Endothelial cell of umbilical vein (primary cell): ENCODE measurements around the gene FABP6. TPM values are rescaled to one million over a fixed set of nuclear protein-coding genes. Genes with fewer than 3 reads are reported as not detected.
"Not testable (repeated sequence)": the region's sequence is repeated elsewhere in the genome, so short reads cannot be mapped to it uniquely, and the experiment has no call there.

ENCODE experiments used
- BruUV-seq: library from RNA; stranded (reverse); fragments of 400-500 nt; replicated peaks from 2 replicates; lab custom pipeline; 2021; lab: Mats Ljungman, UMichigan
- CTCF ChIA-PET: fragments of 300-600, 350-600 bp; sonication (Branson Sonifier 250); formaldehyde crosslinking; loops from one replicate; lab custom pipeline; 2021; ENCODE audit warnings: antibody characterized with exemption, inconsistent platforms; lab: Charles Lee
- POLR2A ChIA-PET: fragments of 300-600, 350-600 bp; sonication (Branson Sonifier 250); formaldehyde crosslinking; loops from one replicate; lab custom pipeline; 2021; ENCODE audit warnings: antibody characterized with exemption, inconsistent platforms; lab: Charles Lee
- DNase-seq: peaks from one replicate; pipeline ENCODE4 v3.0.0-alpha.2; 2011; ENCODE audit warnings: low read depth, low spot score
- FAIRE-seq: peaks from 2 replicates; lab custom pipeline; 2011; peaks lifted over from hg19 to GRCh38; lab: Jason Lieb, UNC
- H2AFZ ChIP-seq: 2 replicates; pipeline ENCODE4 v1.6.0; 2012; ENCODE audit warnings: low read depth, low read length, control low read depth, inconsistent platforms
- H3K27ac ChIP-seq: 2 replicates; pipeline ENCODE4 v1.5.1; 2011; ENCODE audit warnings: low read depth, mild to moderate bottlenecking, control low read depth, low read length, moderate library complexity; ENCODE audit not compliant: insufficient read depth
- H3K27me3 ChIP-seq, 2 experiments: 2 replicates each; pipeline versions ENCODE4 v1.6.0 to v1.6.1; 2011; ENCODE audit warnings: low read length in 2 of 2, mixed read lengths in 1 of 2; ENCODE audit not compliant: control insufficient read depth in 2 of 2, insufficient read depth in 2 of 2
- H3K36me3 ChIP-seq, 2 experiments: 2 replicates in 1 of 2; 3 replicates in 1 of 2; pipeline ENCODE4 v1.5.1; 2011; ENCODE audit warnings: low read length in 2 of 2, mild to moderate bottlenecking in 1 of 2, moderate library complexity in 1 of 2; ENCODE audit not compliant: control insufficient read depth in 2 of 2, insufficient read depth in 2 of 2; ENCODE audit errors: extremely low read depth in 1 of 2
- H3K4me1 ChIP-seq: 3 replicates; pipeline ENCODE4 v1.5.1; 2011; ENCODE audit warnings: mild to moderate bottlenecking, low read length; ENCODE audit not compliant: control insufficient read depth, insufficient read depth; ENCODE audit errors: extremely low read depth
- H3K4me2 ChIP-seq: 2 replicates; pipeline ENCODE4 v1.6.1; 2011; ENCODE audit warnings: low read length, control low read depth, mixed read lengths; ENCODE audit not compliant: insufficient read depth
- H3K4me3 ChIP-seq, 3 experiments: fragments of 200-600 bp in 1 of 3; sonication (generic), shearing (Covaris generic) in 1 of 3; replicated peaks in 1 of 3; 2 replicates each; pipeline ENCODE4 v1.5.1; 2011 to 2016; ENCODE audit warnings: control low read depth in 3 of 3, low read length in 3 of 3, mild to moderate bottlenecking in 2 of 3, inconsistent platforms in 1 of 3, low read depth in 1 of 3, moderate library complexity in 1 of 3; ENCODE audit not compliant: insufficient read depth in 1 of 3
- H3K79me2 ChIP-seq: 2 replicates; pipeline ENCODE4 v1.6.0; 2012; ENCODE audit warnings: low read length, inconsistent platforms; ENCODE audit not compliant: control insufficient read depth, insufficient read depth
- H3K9ac ChIP-seq: replicated peaks from 2 replicates; pipeline ENCODE3; 2011; ENCODE audit warnings: low read length, control low read depth; ENCODE audit not compliant: insufficient read depth; ENCODE audit errors: extremely low read depth
- H3K9me1 ChIP-seq: replicated peaks from 3 replicates; pipeline ENCODE4 v1.6.0; 2011; ENCODE audit warnings: mild to moderate bottlenecking, low read length; ENCODE audit not compliant: control insufficient read depth, insufficient read depth; ENCODE audit errors: extremely low read depth
- H3K9me3 ChIP-seq: replicated peaks from 2 replicates; pipeline ENCODE4 v1.5.1; 2012; ENCODE audit warnings: low read length, inconsistent platforms; ENCODE audit not compliant: control insufficient read depth, insufficient read depth
- H4K20me1 ChIP-seq: replicated peaks from 2 replicates; pipeline ENCODE3; 2011; ENCODE audit warnings: mild to moderate bottlenecking, low read length; ENCODE audit not compliant: control insufficient read depth, insufficient read depth; ENCODE audit errors: extremely low read depth
- CTCF ChIP-seq, 2 donors: IDR thresholded peaks; 1 replicate in 1 of 2; 2 replicates in 1 of 2; pipeline ENCODE4 v1.5.1; 2011; ENCODE audit warnings: low read length in 2 of 2, mild to moderate bottlenecking in 2 of 2, moderate library complexity in 2 of 2, control low read depth in 1 of 2, inconsistent platforms in 1 of 2, low read depth in 1 of 2; ENCODE audit not compliant: insufficient read depth in 1 of 2; ENCODE audit errors: extremely low read depth in 1 of 2
- EZH2 ChIP-seq: IDR thresholded peaks from 2 replicates; pipeline ENCODE4 v1.6.1; 2012; ENCODE audit warnings: borderline replicate concordance, low read depth, mild to moderate bottlenecking, moderate library complexity, low read length, inconsistent platforms; ENCODE audit not compliant: severe bottlenecking
- FOS ChIP-seq: IDR thresholded peaks from 2 replicates; pipeline ENCODE4 v1.6.1; 2011; ENCODE audit warnings: mild to moderate bottlenecking, low read length, moderate library complexity, borderline replicate concordance; ENCODE audit not compliant: insufficient read depth
- GATA2 ChIP-seq: IDR thresholded peaks from 2 replicates; pipeline ENCODE4 v1.7.0; 2011; ENCODE audit warnings: low read depth, mild to moderate bottlenecking, moderate library complexity, mixed read lengths, low read length; ENCODE audit not compliant: insufficient read length, insufficient read depth
- JUN ChIP-seq: IDR thresholded peaks from 2 replicates; pipeline ENCODE4 v1.6.1; 2011; ENCODE audit warnings: borderline replicate concordance, low read depth; ENCODE audit not compliant: insufficient read length, insufficient read depth
- MAX ChIP-seq: IDR thresholded peaks from 2 replicates; pipeline ENCODE4 v1.6.1; 2011; ENCODE audit not compliant: insufficient read depth, insufficient read length
- MYC ChIP-seq: IDR thresholded peaks from one replicate; pipeline ENCODE4 v1.6.1; 2011; ENCODE audit warnings: mild to moderate bottlenecking, low read depth, low read length
- POLR2A ChIP-seq: IDR thresholded peaks from 2 replicates; pipeline ENCODE4 v1.6.1; 2012; ENCODE audit warnings: low read depth, mild to moderate bottlenecking, control low read depth, low read length
- POLR2AphosphoS5 ChIP-seq: IDR thresholded peaks from 2 replicates; pipeline ENCODE4 v1.6.1; 2012; ENCODE audit warnings: low read depth, mild to moderate bottlenecking, control low read depth, low read length, moderate library complexity; ENCODE audit not compliant: insufficient read depth
- dilution Hi-C: fragments of 300-500 bp; cut with MboI; formaldehyde crosslinking; loops from one replicate; pipeline ENCODE4 v1.15.0; 2019; ENCODE audit warnings: low sequenced_read_pairs; ENCODE audit not compliant: extremely low pct_ligation_motif_present
- intact Hi-C: fragments of 100-400 bp; cut with micrococcal nuclease; formaldehyde crosslinking; loops from one replicate; pipeline ENCODE4 v1.10.0; 2022
- polyA plus RNA-seq, 4 experiments: library from polyadenylated mRNA; depleted of rRNA in 3 of 4; stranded (reverse) in 3 of 4; unstranded in 1 of 4; fragments of >200 nt; gene quantifications; 2 replicates each; pipeline versions ENCODE4 v1.2.1 to v1.2.3, GENCODE V29; 2011 to 2012; ENCODE audit warnings: missing spikeins in 1 of 4
- total RNA-seq: library from RNA; stranded (reverse); gene quantifications from 2 replicates; pipeline ENCODE4 v1.2.3, GENCODE V29; 2021

FABP6 gene
- total and polyA plus RNA-seq, 2 donors (not counting 3 experiments of a cell fraction or from before 2014, with no cell fraction given): not detected

- BruUV-seq: no TSS peak
- Histone ChIP-seq H3K79me2 (no peaks in the 10 kb centered on the region), H3K27me3 (no peaks in the 10 kb centered on the region), H4K20me1 (no peaks in the 10 kb centered on the region), H3K9me3 (no peaks in the 10 kb centered on the region), H3K36me3 (no peaks in the 10 kb centered on the region), H2AFZ (no peak overlapping the region), H3K9ac (no peak overlapping the region), H3K27ac (no peak overlapping the region), H3K4me2 (no peak overlapping the region), H3K4me1 (peaks cover 10% of the 10 kb centered on the region), H3K4me3 (no peak overlapping the region), H3K9me1 (no peaks in the 10 kb centered on the region)
- dilution Hi-C loops (no loop called here), intact Hi-C loops (no loop called here)
- TF ChIP-seq POLR2A (no peak), MAX (no peak), MYC (no peak), CTCF (IDR thresholded peaks at IDR 0.05; ENCODE audit: extremely low read depth in 1 of 2, insufficient read depth in 1 of 2, low read depth in 1 of 2, low read length in 2 of 2) (no peak), EZH2 (no peak), FOS (no peak), POLR2AphosphoS5 (no peak), JUN (no peak), GATA2 (no peak)
- DNase-seq: no peak
- POLR2A ChIA-PET: no interaction called here
- FAIRE-seq: no peak
- CTCF ChIA-PET: interaction anchor here (0.6 to 0.7 kb wide), 2 partner anchors 16 to 98 kb away, joined by 3 to 5 read pairs; no protein-coding TSS in a partner anchor
Observed at GRCh38 chr5:160192424-160192823, 36.9 kb upstream of the FABP6 start.

GRCh38 chr5:160193076-160193475 lies 36.2 kb upstream of the FABP6 start:
- DNase-seq, H3K36me3 ChIP-seq, FAIRE-seq, CTCF ChIA-PET, H3K79me2 ChIP-seq, dilution Hi-C loops, H3K9me3 ChIP-seq, H2AFZ ChIP-seq, H3K27ac ChIP-seq, H3K9ac ChIP-seq, BruUV-seq, H3K4me2 ChIP-seq, H3K4me3 ChIP-seq, intact Hi-C loops, POLR2A ChIA-PET, H3K27me3 ChIP-seq, H3K9me1 ChIP-seq, H4K20me1 ChIP-seq: not testable (repeated sequence)
- peaks cover 14% of the 10 kb centered on the region for H3K4me1 ChIP-seq

GRCh38 chr5:160193790-160194189 lies 35.5 kb upstream of the FABP6 start:
- BruUV-seq, dilution Hi-C loops, H3K4me2 ChIP-seq, H3K4me3 ChIP-seq, POLR2A ChIA-PET, H4K20me1 ChIP-seq, H3K9ac ChIP-seq, H3K79me2 ChIP-seq, H2AFZ ChIP-seq, DNase-seq, H3K9me3 ChIP-seq, H3K9me1 ChIP-seq, FAIRE-seq, H3K36me3 ChIP-seq, H3K27me3 ChIP-seq, H3K27ac ChIP-seq, intact Hi-C loops, H3K4me1 ChIP-seq: not testable (repeated sequence)
- CTCF ChIA-PET: interaction anchor here (5.8 kb wide), 1 partner anchor 150 kb away, joined by 73 read pairs; no protein-coding TSS in a partner anchor
